Inflammatory macrophage treated with lipopolysaccharide for 4 hours (primary cell): ENCODE measurements around the gene NAIF1.
"Not testable (repeated sequence)": the region's sequence is repeated elsewhere in the genome, so short reads cannot be mapped to it uniquely, and the experiment has no call there.

Experiments used
- DNase-seq: peaks from one replicate; pipeline ENCODE4 v3.0.0-alpha.2; 2020

The NAIF1 gene, protein sequence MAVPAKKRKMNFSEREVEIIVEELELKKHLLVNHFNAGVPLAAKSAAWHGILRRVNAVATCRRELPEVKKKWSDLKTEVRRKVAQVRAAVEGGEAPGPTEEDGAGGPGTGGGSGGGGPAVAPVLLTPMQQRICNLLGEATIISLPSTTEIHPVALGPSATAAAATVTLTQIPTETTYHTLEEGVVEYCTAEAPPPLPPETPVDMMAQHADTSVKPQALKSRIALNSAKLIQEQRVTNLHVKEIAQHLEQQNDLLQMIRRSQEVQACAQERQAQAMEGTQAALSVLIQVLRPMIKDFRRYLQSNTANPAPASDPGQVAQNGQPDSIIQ

DNA sequence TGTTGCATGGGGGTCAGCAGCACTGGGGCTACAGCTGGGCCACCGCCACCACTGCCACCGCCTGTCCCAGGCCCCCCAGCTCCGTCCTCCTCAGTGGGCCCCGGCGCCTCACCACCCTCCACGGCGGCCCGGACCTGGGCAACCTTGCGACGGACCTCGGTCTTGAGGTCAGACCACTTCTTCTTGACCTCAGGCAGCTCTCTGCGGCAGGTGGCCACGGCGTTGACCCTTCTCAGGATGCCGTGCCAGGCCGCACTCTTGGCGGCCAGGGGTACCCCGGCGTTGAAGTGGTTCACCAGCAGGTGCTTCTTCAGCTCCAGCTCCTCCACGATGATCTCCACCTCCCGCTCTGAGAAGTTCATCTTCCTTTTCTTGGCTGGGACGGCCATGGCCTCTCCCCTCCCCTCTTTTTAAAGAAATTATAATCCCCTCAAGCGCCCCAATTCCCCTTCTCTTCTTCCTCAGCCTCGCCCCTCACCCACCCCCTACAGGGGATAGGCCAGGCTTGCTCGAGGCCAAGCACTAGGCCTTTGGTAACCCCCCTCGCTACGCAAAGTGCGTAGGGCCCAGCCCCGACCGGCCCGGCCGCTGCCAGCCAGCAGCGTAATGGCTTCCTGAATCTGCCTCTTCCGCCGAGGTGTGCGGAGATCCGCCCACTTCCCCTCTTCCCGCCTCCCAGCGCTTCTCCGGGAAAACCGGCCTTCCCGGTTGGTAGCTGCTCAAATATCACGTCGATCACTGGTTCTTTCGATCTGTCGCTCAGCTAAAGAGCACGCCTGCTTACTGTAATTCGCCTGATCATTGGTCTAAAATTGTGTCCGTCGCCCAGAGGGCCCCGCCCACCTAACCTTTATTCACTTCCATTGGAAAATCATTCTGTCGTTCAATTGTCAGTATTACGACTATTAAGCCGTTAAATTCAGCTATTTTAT lies at the start of gene NAIF1:
NAIF1 (minus strand) TSS at position 608 of the 932 bp plus-strand sequence; CDS start at position 389, 219 bp downstream.
- DNase-seq = peak; percentile 100

DNA sequence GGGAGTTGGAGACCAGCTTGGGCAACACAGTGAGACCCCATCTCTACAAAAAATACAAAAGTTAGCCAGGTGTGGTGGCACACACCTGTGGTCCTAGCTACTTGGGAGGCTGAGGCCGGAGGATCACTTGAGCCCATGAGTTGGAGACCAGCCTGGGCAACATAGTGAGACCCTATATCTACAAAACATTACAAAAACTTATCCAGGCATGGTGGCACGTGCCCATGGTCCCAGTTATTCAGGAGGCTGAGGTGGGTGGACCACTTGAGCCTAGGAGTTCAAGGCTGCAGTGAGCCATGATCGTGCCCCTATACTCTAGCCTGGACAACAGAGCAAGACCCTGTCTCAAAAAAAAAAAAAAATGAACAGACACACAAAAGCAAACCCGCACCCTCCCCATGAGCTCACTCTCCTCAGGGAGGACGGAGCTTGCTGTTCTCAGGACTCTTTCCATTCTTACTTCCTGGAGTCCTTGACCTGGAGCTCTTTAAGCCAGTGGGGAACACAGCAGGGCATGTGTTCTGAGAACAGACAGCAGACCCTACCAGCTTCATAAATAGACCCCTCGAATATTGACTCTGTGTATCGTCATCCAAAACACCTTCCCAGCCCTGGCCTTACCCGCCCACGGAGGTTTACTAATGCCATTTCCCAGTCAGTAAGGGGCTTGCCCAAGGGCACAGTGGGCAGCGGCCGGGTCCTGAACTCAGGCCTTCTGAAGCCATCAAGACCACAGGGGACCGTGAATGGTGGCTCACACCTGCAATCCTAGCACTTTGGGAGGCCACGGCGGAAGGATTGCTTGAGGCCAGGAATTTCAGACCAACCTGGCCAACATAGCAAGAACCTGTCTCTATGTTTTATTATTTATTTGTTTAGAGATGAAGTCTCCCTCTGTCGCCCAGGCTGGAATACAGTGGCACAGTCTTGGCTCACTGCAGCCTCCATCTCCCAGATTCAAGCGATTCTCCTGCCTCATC lies 49.3 kb upstream of the NAIF1 start:
- no peak for DNase-seq

DNA sequence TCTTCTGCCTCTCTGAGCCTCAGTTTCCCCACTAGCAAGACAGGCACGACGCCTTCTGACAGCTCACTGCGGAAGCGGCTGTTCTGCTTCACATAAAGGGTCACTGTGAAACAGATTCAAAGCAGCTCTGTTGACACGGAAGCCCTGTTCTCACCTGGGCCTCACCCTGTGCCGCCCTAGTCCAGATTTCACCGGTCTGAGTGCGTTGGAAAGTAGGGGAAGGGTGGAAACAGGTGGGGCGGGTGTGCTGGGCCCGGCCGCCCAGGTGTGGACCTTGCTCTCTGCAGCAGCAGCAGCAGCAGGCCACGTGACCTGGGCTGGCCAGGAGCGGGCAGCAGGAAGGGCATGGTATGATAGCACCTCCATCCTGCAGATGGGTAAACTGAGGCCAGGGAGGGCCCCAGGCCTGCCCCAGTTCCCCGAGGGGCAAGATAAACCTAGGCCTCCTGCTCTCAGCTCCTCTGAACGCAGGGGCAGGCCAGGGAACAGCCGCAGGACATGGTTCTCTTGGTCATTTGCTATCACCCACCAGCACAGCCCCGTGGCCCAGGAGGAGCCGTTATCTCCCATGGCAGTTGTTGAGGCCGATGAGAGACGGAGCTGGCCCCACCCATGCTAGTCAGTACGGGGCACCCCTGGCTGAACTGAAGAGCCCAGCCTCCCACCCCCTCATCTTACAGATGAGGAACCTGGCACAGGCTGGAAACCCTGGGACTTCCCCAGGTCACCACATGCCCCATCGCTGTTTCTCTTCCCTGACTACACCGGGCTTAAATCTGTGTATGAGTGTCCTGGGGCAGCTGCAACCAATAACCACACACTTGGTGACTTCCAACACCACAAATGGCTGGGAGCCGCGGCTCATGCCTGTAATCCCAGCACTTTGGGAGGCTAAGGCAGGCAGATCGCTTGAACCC lies 48.3 kb upstream of the NAIF1 start:
- peak; percentile 92 for DNase-seq

DNA sequence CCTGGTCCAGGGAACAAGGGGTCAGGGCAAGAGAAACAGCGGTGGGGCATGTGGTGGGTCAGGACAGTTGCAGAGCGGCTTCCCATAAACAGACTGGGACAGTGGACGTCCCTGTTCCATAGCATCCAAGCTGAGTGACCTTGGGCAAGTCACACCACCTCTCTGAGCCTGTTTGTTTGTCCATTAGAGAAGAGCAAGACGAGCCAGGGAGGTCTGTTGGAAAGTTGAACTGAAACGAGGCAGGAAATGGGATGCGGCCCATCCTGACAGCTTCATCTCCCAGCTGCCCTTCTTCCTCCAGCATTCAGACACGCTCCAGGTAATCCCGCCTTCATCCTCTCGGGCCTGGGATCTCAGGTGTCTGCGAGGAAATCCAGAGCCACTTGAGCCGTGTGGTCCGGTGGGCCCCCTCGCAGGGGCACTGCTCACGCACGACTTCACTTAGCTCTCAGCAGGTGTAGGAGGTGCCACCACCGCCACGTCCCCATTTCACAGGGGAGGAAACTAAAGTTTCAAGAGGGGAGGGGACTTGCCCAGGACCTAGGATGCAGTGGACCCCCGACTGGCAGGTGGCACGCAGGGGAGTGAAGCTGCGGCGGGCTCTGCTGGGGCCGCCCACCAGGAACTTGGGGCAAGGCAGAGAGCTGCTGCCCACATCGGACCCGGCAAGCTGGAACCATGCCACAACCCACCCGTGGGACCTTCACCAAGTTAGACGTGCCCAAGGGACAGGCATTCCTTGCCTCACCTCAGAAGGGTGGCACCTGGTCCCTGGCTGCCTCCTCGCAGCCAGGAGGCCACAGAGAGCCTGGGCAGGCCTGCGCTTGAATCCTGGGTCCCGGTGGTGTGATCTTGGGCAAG lies 47.4 kb upstream of the NAIF1 start:
- no peak for DNase-seq

DNA sequence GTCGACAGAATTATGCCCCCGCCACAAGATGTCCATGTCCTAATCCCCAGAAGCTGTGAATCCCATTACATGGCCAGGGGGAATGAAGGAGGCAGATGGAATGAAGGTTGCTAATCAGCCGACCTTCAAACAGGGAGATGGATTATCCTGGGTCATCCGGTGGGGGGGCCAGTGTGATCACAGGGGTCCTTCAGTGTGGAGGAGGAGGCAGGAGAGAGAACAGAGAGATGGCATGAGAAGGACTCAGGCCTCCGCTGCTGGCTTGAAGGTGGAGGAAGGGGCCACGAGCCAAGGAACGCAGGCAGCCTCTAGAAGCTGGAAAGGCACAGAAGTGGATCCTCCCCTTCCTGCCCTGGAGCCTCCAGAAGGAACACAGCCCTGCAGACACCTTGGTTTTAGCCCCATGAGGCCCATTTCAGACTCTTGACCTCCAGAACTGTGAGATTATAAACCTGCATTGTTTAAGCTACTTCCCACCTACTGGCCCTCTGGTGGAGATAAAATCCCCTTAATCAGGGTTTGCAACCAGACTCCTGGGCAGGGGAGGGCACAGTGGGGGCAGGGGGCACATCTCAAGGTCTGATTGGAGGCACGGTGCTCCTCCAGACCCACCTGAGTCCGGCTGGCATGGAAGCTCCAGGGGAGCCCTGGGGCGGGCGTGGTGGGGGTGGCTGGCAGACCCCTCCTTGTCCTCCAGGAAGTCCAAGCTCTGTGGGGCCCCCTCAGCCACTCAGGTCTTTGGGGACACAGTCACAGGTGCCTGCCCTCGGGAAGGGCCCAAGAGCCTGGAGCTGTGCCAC lies 46.6 kb upstream of the NAIF1 start:
- no peak for DNase-seq

DNA sequence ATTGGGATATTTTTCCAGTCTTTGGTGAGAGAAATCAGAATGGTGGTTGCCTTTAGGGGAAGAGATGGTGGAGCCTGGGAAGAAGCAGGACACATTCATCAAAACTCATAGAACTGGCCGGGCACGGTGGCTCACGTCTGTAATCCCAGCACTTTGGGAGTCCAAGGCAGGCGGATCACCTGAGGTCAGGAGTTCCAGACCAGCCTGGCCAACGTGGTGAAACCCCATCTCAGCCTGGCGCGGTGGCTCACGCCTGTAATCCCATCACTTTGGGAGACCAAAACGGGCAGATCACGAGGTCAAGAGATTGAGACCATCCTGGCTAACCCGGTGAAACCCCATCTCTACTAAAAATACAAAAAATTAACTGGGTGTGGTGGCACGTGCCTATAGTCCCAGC lies 44.6 kb upstream of the NAIF1 start:
- not testable (repeated sequence) for DNase-seq

DNA sequence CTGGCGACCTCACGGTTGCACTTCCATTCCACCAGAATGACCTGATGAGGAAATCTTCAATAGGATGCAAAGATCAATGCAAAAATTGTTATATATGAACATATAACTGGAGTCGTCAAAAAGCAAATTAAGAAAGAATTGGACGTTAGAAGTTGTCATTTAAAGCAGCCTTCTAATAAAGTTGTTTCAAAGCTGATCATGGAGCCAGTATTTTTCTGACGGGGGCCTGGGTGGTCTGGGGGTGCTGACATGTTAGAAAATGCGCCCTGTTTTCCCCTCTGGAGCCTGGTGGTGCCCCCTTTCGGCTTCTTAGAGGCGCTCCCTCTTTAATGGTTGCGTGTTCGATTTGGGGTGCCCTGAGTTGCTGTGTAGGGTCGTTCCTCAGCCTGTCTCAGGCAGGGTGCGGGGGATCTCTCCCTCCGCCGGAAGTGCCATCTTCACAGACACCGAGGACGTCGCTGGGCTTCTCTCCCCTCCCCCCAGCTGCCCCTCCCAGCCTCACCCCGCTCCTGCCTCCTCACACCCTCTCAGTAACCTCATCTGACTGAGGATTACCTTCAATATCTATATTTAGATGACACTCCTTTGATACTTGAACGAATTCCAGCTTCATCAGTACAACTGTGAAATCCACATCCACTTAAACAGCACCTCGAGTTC lies 42.1 kb upstream of the NAIF1 start:
- no peak for DNase-seq

DNA sequence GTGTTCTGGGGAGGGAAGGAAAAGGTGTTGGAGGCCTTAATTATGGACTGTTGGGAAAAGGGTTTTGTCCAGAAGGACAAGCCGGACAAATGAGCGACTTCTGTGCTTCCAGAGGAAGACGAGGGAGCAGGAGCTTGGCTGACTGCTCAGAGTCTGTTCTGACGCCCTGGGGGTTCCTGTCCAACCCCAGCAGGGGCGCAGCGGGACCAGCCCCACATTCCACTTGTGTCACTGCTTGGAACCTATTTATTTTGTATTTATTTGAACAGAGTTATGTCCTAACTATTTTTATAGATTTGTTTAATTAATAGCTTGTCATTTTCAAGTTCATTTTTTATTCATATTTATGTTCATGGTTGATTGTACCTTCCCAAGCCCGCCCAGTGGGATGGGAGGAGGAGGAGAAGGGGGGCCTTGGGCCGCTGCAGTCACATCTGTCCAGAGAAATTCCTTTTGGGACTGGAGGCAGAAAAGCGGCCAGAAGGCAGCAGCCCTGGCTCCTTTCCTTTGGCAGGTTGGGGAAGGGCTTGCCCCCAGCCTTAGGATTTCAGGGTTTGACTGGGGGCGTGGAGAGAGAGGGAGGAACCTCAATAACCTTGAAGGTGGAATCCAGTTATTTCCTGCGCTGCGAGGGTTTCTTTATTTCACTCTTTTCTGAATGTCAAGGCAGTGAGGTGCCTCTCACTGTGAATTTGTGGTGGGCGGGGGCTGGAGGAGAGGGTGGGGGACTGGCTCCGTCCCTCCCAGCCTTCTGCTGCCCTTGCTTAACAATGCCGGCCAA lies 41.3 kb upstream of the NAIF1 start:
- no peak for DNase-seq

DNA sequence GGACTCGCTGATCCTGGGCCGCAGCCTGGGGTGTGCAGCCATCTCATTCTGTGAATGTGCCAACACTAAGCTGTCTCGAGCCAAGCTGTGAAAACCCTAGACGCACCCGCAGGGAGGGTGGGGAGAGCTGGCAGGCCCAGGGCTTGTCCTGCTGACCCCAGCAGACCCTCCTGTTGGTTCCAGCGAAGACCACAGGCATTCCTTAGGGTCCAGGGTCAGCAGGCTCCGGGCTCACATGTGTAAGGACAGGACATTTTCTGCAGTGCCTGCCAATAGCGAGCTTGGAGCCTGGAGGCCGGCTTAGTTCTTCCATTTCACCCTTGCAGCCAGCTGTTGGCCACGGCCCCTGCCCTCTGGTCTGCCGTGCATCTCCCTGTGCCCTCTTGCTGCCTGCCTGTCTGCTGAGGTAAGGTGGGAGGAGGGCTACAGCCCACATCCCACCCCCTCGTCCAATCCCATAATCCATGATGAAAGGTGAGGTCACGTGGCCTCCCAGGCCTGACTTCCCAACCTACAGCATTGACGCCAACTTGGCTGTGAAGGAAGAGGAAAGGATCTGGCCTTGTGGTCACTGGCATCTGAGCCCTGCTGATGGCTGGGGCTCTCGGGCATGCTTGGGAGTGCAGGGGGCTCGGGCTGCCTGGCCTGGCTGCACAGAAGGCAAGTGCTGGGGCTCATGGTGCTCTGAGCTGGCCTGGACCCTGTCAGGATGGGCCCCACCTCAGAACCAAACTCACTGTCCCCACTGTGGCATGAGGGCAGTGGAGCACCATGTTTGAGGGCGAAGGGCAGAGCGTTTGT lies 40.5 kb upstream of the NAIF1 start:
- no peak for DNase-seq

DNA sequence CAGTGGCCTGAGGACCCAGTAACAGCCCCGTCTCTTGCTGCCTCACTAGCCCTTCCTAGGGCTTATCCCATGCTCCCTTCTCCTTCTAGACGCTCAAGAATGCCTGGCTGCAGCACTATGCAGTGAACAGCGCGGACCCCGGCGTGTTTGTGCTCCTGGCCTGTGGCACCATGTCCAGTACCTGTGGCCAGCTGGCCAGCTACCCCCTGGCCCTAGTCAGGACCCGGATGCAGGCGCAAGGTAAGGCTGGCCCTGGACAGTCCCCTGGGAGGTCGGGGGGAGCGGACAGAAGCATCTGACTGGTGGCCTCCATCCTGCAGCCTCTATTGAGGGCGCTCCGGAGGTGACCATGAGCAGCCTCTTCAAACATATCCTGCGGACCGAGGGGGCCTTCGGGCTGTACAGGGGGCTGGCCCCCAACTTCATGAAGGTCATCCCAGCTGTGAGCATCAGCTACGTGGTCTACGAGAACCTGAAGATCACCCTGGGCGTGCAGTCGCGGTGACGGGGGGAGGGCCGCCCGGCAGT lies 39.9 kb upstream of the NAIF1 start:
- no peak for DNase-seq

DNA sequence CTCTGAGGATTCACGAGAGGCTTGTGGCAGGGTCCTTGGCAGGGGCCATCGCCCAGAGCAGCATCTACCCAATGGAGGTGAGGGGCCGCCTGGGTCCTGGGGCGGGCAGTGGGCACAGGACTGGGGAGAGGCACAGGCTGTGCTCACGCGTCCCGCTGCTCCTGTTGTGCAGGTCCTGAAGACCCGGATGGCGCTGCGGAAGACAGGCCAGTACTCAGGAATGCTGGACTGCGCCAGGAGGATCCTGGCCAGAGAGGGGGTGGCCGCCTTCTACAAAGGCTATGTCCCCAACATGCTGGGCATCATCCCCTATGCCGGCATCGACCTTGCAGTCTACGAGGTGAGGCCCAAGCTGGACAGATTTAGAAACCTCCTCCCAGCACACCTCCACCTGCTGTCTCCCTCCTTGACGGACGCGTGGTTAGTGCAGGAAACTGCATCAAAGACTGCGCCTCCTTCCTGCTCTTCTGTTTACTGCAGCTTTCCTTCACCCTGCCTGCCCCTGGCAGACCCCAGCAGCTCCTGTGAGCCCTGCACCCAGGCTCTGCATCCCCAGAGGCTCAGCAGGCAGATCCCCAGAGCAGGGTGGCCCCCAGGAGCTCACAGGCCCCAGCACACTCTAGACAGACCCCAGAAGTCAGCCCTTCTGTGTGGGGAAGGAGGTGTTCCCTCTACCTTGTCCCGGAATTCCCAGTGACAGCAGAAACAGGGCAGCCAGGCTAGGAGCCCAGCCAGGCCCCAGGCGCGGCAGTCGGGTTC lies 39.2 kb upstream of the NAIF1 start:
- no peak for DNase-seq

DNA sequence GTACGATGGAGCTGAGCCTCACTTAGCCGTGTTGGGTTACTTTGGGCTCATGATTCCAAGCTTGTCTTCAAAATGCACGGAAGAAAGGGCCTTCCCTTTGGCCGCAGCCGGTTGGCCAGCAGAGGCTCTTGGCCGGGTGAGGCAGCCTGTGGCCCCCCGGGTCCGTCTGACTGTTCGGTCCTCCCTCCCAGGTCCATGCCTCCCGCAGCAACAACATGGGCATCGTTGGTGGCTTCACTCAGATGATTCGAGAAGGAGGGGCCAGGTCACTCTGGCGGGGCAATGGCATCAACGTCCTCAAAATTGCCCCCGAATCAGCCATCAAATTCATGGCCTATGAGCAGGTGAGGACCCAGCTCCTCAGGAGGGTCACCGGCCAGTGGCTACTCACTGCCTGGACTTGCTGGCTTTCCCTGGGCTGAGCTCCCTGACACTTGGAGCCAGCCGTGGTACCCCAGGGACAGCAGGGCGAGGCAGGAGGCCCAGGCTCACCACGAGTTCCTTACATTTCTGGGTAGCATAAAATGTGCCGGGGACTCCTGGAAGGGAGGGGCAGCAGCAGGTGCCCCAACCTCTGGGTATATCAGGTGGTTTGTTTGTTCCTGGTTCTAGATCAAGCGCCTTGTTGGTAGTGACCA lies 38.5 kb upstream of the NAIF1 start:
- no peak for DNase-seq

DNA sequence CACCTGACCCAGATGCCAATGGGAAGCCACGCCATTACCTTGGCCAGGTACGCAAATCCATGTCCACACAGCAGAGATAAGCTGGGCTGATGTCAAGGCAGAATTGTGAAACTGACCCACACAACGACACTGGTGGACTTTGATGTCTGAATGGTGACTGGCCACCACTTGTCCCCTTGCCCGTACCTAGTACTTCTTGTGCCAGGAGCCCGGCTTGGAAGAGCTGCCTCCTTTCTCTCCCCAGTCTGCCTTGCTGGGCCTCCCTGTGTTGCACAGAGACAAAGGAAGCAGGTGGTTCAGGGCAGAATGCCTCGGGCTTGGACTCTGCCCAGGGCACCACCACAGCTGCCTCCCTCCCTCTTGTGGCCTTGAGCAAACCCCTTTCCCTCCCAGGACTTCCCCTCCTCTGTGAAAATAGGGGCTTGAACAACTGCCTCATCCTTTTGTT lies 37.1 kb upstream of the NAIF1 start:
- DNase-seq = no peak

DNA sequence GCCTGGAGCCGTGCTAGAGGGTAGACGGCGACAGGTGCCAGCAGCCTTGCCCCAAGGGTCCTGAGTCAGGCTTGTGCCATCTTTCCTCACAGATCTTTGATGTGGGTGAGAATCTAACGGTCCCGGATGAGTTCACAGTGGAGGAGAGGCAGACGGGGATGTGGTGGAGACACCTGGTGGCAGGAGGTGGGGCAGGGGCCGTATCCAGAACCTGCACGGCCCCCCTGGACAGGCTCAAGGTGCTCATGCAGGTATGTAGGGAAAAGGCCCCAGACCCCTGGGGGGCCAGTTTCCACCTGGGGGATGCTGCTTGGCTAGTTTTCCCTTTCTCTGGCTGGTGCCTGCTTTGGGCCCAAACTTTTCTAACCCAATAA lies 36.5 kb upstream of the NAIF1 start:
- DNase-seq = no peak

DNA sequence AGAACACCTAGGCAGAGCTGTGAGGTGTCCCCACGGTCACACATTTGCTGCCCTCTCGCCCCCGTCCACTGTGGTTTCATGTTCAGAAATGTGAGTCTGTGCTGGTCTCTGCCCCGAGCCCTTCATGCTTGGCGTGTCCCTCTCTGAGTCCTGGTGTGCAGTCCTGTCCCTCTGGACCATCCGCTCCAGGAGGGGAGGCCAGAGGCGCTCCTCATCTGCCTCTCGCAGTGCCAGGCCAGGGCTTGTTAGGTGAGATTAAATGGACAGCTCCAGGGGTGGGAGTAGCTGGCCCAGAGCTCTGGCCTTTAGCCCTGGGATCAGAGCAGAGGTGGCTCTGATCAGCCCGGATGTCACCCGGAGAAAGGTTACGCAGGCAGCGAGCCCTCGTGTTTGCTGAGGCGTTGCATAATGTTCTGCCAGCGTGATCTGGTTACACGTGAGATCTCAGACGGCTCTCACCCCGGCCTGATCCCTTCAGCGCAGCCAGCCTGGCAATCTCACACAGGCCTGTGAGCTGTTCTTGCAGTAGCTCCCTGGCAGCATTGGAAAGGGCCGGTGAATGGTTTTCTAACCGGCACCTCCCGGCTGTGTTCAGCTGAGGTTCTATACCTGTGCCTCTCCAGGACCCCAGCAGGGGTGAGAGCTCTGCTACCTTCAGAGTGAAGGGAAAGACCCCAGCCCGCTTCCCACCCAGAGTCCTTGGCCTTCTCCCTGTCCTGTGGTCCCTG lies 35.9 kb upstream of the NAIF1 start:
- peak; percentile 46 for DNase-seq
